Lower leg skin (tissue), 3 donors: ENCODE results near the gene SORBS2.

Experiments used
- CTCF ChIP-seq, 3 donors: fragments of 450-650 bp; IDR thresholded peaks; one replicate each; pipeline ENCODE4 v1.5.1; 2016; ENCODE audit warnings: antibody characterized with exemption in 3 of 3, mild to moderate bottlenecking in 3 of 3, moderate library complexity in 2 of 3
- POLR2A ChIP-seq, 2 donors: fragments of 450-650 bp; IDR thresholded peaks; one replicate each; pipeline ENCODE4 v1.6.1; 2016 to 2017; ENCODE audit warnings: antibody characterized with exemption in 2 of 2, mild to moderate bottlenecking in 1 of 2, moderate library complexity in 1 of 2

GRCh38 chr4:185741795-185742194, 70.2 kb downstream of the SORBS2 start:
- TF ChIP-seq POLR2A (IDR thresholded peaks at IDR 0.05) (no peak), CTCF (IDR thresholded peaks at IDR 0.05) (no peak)
